ENCODE measurements around the gene MYO5B. TPM values are rescaled to one million over a fixed set of nuclear protein-coding genes. Genes with fewer than 3 reads are reported as not detected.

The MYO5B gene
- total RNA-seq, 1 experiment from 2014 or later: 32.1 TPM

DNA sequence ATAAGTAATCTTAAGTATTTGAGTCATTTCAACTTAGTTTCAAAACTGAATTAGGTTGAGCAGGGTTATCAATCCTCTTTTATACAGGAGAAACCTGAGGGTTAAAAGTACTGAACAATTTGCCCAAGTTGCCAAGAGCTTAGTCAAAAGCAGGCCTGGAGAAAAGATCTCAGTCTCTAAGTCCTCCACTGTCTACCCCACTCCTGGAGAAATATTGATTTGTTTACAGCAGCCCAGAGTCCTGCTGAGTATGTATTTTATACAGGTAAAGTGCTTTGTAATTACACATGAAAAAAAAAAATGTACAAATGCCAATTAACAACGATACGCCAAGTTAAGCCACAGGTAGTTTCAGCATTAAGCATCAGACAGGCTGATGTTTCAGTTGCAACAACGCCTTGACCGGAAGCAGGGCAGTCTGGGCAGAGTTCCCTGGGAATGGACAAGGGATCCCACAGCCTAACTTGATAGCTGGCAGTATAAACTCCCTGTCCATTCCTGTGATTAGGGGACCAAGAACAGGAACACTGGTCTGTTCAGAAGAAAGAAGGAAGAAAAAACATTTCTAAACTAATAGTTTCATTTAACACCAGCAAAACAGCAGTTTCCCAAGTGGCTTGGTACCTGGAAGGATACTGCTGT lies 132.9 kb downstream of the MYO5B start:
- no peaks in the 10 kb centered on the region; the same call in 1 of the 2 replicates for H3K9me2 ChIP-seq (ENCODE audit: insufficient read depth)
- ChIA-PET POLR2A (no interaction called here), CTCF (no interaction called here), RAD21 (ENCODE audit: low non-redundant PET in 1 of 2, low total read pairs in 2 of 2, uncharacterized antibody in 2 of 2, unreplicated experiment in 2 of 2) (no interaction called here)
- intact Hi-C loops (cut with micrococcal nuclease): no loop called here
- H3K27ac ChIP-seq (ENCODE audit: low read depth, low read length): no peak overlapping the region
- no peaks in the 10 kb centered on the region for H4K20me1 ChIP-seq (ENCODE audit: insufficient read depth)
- no peaks in the 10 kb centered on the region for H3K36me3 ChIP-seq (ENCODE audit: control insufficient read depth in 1 of 2, insufficient read depth in 2 of 2, low read length in 2 of 2)
- H3K4me1 ChIP-seq (ENCODE audit: control insufficient read depth in 1 of 2, insufficient read depth in 2 of 2, low read length in 2 of 2): no peaks in the 10 kb centered on the region
- no peak overlapping the region for H3K9ac ChIP-seq (ENCODE audit: low read length)
- H3K4me2 ChIP-seq (ENCODE audit: low read length): no peak overlapping the region
- DNase-seq (ENCODE audit: low read depth, low spot score) (no peak), ATAC-seq (no peak)
- no peaks in the 10 kb centered on the region for H3K27me3 ChIP-seq (ENCODE audit: insufficient read depth, low read length)
- BruUV-seq (replicated peaks): no TSS peak
- no peak overlapping the region for H3K4me3 ChIP-seq (replicated peaks in 1 of 2; ENCODE audit: low read depth in 1 of 2, low read length in 2 of 2)
- no peaks in the 10 kb centered on the region for H3K9me3 ChIP-seq (ENCODE audit: control insufficient read depth in 1 of 2, insufficient read depth in 1 of 2, low read depth in 1 of 2, low read length in 2 of 2)
- H2AFZ ChIP-seq (ENCODE audit: low read depth, low read length, poor library complexity, severe bottlenecking): no peak overlapping the region
- H3K79me2 ChIP-seq (ENCODE audit: insufficient read depth, low read length): no peaks in the 10 kb centered on the region
- TF ChIP-seq ZBTB33 (IDR thresholded peaks at IDR 0.05; ENCODE audit: extremely low read depth, insufficient replicate concordance, low read length) (no peak), REST (IDR thresholded peaks at IDR 0.05; ENCODE audit: low read depth) (no peak), RAD21 (IDR thresholded peaks at IDR 0.05; ENCODE audit: low read depth) (no peak), CBX3 (IDR thresholded peaks at IDR 0.05; ENCODE audit: low read depth) (no peak), ELF1 (IDR thresholded peaks at IDR 0.05; ENCODE audit: borderline replicate concordance, low read depth) (no peak), ZNF274 (IDR thresholded peaks at IDR 0.05; ENCODE audit: low read depth, low read length) (no peak), EZH2 (IDR thresholded peaks at IDR 0.05) (no peak), FOSL1 (IDR thresholded peaks at IDR 0.05; ENCODE audit: low read depth) (no peak), CTCF (IDR thresholded peaks at IDR 0.05 in 2 of 3, conservative IDR thresholded peaks at IDR 0.05 in 1 of 3; ENCODE audit: borderline replicate concordance in 1 of 3, insufficient read depth in 1 of 3, low read depth in 2 of 3, low read length in 2 of 3) (no peak), TCF7L2 (IDR thresholded peaks at IDR 0.05; ENCODE audit: borderline replicate concordance, extremely low read depth, insufficient read depth, insufficient read length) (no peak), YY1 (IDR thresholded peaks at IDR 0.05; ENCODE audit: extremely low read depth, insufficient replicate concordance, low read depth, low read length) (no peak), JUND (IDR thresholded peaks at IDR 0.05) (no peak), POLR2AphosphoS5 (IDR thresholded peaks at IDR 0.05; ENCODE audit: low read depth, low read length) (no peak), CEBPB (IDR thresholded peaks at IDR 0.05; ENCODE audit: low read depth) (no peak), ZFX (IDR thresholded peaks at IDR 0.05) (no peak), EGR1 (IDR thresholded peaks at IDR 0.05; ENCODE audit: low read depth) (no peak), EZH2phosphoT487 (IDR thresholded peaks at IDR 0.05; ENCODE audit: borderline replicate concordance) (no peak)
- TF ChIP-seq, protein P1, sequence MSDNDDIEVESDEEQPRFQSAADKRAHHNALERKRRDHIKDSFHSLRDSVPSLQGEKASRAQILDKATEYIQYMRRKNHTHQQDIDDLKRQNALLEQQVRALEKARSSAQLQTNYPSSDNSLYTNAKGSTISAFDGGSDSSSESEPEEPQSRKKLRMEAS (IDR thresholded peaks at IDR 0.05): no peak
